ENCODE data around the gene PSME2.

- TF ChIP-seq CTCF (conservative IDR thresholded peaks at IDR 0.05), result no peak
- TF ChIP-seq EZH2 (IDR thresholded peaks at IDR 0.05; ENCODE audit: low read depth), result no peak
These were observed 5.1 kb downstream of the PSME2 start, which contains the start of gene EMC9 for GRCh38 chr14:24141097-24141880.
